ENCODE measurements around the gene NEDD4L.
"Not testable (repeated sequence)": the region's sequence is repeated elsewhere in the genome, so short reads cannot be mapped to it uniquely, and the experiment has no call there.

NEDD4L gene

DNA sequence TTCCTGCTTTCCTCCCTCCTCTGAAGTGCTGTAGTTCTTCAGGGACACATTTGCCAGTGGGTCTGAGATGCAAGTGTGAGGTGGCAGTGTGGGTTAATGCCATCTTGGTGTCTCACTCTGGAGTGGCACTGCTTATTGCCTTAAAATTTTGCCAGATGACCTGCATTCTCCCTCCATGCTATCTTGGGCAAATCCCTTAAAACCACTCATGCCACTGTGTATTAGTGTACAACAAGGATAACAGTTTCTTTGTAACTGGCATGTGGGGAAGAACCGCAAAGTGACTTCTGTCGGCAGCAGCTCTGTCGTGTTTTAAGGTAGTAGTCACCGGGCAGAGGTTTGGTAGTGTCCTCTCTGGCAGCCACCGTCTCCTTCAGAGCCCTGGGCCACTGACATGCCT is 124.2 kb downstream of the NEDD4L start:
- in situ Hi-C loops (cut with HindIII; ENCODE audit: low sequenced_read_pairs): no loop called here
- DNase-seq (ENCODE audit: low read depth): no peak
- no peak overlapping the region for H3K4me3 ChIP-seq (ENCODE audit: low read depth, low read length)
- TF ChIP-seq, protein P1, sequence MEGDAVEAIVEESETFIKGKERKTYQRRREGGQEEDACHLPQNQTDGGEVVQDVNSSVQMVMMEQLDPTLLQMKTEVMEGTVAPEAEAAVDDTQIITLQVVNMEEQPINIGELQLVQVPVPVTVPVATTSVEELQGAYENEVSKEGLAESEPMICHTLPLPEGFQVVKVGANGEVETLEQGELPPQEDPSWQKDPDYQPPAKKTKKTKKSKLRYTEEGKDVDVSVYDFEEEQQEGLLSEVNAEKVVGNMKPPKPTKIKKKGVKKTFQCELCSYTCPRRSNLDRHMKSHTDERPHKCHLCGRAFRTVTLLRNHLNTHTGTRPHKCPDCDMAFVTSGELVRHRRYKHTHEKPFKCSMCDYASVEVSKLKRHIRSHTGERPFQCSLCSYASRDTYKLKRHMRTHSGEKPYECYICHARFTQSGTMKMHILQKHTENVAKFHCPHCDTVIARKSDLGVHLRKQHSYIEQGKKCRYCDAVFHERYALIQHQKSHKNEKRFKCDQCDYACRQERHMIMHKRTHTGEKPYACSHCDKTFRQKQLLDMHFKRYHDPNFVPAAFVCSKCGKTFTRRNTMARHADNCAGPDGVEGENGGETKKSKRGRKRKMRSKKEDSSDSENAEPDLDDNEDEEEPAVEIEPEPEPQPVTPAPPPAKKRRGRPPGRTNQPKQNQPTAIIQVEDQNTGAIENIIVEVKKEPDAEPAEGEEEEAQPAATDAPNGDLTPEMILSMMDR (IDR thresholded peaks at IDR 0.05; ENCODE audit: low read depth, low read length, missing control alignments): no peak

DNA sequence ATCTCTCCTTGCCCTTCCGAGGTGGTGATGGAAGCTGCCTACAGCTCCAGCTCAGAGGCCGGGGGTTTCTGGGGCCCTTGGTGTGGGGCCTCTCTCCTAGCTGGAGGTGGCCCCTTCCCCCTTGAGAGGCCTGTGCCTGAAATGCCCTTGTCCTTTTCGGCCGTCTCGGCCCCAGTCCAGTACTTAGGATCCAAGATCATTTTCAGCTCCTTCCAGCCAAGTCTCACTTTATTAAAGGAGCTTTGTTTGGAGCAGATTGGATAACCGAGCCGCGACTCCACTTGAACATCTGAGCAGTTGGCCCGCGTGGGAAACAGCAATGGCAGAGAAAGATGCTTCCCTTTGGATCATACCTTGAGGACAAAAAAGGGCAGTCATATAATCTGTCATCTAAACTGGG is 125.0 kb downstream of the NEDD4L start:
- in situ Hi-C loops (cut with HindIII; ENCODE audit: low sequenced_read_pairs): no loop called here
- no peak for DNase-seq (ENCODE audit: low read depth)
- no peak overlapping the region for H3K4me3 ChIP-seq (ENCODE audit: low read depth, low read length)
- TF ChIP-seq, protein P1 (IDR thresholded peaks at IDR 0.05; ENCODE audit: low read depth, low read length, missing control alignments): no peak

DNA sequence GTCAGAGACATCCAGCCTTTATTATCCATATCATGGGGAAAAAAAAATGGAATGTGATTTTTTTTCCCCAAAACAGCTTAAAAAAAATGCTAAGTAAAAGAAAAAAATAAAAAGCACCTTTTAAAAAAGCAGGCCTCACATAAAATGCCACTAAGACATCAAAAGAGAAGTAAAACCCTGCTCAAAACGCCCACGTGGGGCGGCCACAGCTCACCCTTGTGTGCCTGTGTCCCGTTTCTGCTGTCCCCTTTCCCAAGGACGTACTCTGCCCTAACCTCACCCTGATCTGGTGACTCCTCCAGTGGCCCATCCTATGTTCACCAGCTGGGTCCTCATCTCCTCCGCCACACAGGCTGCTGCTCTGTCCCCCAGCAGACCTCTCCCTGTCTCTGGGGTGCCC is 125.4 kb downstream of the NEDD4L start:
- in situ Hi-C loops (cut with HindIII; ENCODE audit: low sequenced_read_pairs): no loop called here
- DNase-seq (ENCODE audit: low read depth): no peak
- no peak overlapping the region for H3K4me3 ChIP-seq (ENCODE audit: low read depth, low read length)
- TF ChIP-seq, protein P1 (IDR thresholded peaks at IDR 0.05; ENCODE audit: low read depth, low read length, missing control alignments): no peak

DNA sequence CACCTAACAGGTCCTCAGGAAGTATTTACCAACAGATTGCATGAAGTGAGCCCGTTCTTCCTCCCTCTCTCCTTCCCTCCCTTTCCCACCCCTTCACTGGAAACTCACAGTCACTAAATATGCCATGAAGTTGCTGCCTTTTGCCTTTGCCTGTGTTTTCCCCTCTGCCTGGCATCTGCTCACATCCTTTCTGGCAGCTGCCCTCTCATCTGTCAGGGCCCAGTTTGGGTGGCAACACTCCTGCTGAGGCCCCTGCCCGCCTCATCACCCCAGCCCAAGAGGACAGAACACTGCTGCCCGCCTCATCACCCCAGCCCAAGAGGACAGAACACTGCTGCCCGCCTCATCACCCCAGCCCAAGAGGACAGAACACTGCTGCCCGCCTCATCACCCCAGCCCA is 126.0 kb downstream of the NEDD4L start:
- H3K4me3 ChIP-seq (ENCODE audit: low read depth, low read length); in situ Hi-C loops (cut with HindIII; ENCODE audit: low sequenced_read_pairs); DNase-seq (ENCODE audit: low read depth): not testable (repeated sequence)

DNA sequence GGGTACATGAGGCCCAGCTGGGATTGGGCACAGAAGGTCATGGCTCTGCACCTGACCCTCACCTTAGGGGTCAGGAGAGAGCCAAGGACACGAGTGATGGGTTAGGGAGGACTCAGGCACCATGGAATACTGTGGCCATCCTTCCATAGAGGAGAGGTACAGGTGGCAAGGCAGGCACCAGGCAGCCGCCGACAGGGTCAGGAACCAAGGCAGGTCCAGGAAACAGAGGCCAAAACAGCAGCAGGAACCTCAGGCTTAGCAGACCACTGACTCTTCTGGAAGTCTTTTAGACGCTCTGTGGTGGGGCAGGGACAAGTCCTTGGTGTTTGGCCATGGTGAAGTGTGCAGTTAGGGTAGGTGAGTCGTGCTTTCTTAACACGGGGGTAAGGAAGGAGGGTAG is 128.0 kb downstream of the NEDD4L start:
- in situ Hi-C loops (cut with HindIII; ENCODE audit: low sequenced_read_pairs): no loop called here
- DNase-seq (ENCODE audit: low read depth): no peak
- TF ChIP-seq, protein P1 (IDR thresholded peaks at IDR 0.05; ENCODE audit: low read depth, low read length, missing control alignments): no peak
- H3K4me3 ChIP-seq (ENCODE audit: low read depth, low read length): no peak overlapping the region

DNA sequence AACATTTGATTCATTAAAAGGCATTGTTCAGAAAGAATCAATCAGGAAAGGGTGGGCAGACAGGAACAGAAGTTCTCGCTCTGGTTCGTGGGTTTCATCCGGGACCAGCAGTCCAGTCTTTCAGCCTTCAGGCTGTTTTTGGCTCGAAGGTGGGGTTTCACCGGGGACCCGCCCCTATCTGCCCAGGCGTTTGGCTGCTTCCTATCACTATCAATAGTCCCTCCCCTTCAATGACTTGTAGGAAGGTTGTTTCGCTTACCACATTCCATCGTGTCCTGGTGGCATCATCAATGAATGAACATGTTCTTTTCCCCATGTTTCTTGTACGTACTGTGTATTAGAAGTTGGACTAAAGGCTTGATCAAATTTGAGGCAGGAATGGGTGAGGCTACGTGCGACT is 130.3 kb downstream of the NEDD4L start:
- no peak for DNase-seq (ENCODE audit: low read depth)
- TF ChIP-seq, protein P1 (IDR thresholded peaks at IDR 0.05; ENCODE audit: low read depth, low read length, missing control alignments): no peak
- in situ Hi-C loops (cut with HindIII; ENCODE audit: low sequenced_read_pairs): no loop called here
- no peak overlapping the region for H3K4me3 ChIP-seq (ENCODE audit: low read depth, low read length)

DNA sequence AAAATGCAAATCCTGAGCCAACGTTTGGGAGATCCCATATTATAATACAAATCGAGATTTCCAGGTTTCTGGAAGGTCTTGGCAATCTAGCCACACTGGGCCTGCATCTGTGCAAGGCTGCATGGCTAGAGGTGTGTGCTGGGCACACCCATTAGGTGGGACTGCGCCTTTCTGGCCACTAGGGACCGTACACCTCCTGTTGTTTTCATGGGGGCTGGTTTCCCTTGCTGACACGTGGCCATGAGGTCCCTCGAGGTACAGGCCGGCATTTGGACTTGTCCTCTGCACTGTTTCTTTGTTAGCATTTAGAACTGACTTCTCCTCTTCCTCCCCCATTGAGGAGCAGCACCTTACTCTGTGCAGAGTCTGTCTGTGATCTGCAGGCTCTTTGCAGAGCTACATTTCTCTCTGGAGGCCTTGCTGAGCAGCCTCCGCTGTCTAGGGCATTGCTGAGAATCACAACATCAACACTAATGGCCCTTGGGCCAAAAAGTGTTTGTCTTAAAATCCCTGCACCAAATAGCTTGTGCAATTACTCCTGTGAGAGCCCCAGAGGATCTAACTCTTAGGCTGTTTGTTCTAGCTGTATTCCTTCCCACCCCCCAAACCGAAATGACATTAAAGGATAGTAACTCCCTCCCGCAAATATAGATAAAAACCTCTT is 131.2 kb downstream of the NEDD4L start:
- H3K4me3 ChIP-seq (ENCODE audit: low read depth, low read length): no peak overlapping the region
- no peak for DNase-seq (ENCODE audit: low read depth)
- in situ Hi-C loops (cut with HindIII; ENCODE audit: low sequenced_read_pairs): no loop called here
- TF ChIP-seq, protein P1 (IDR thresholded peaks at IDR 0.05; ENCODE audit: low read depth, low read length, missing control alignments): no peak

Measured in astrocyte of the cerebellum (primary cell).